Upper lobe of left lung (tissue), 4 donors: ENCODE data around the gene PSEN1.

Source experiments
- EP300 ChIP-seq, 4 donors: sonication (generic); formaldehyde crosslinking; IDR thresholded peaks; one replicate each; pipeline ENCODE4 v1.5.1; 2017; ENCODE audit warnings: antibody characterized with exemption in 4 of 4, control low read depth in 2 of 4
- POLR2A ChIP-seq, 4 donors: fragments of 450-650 bp; IDR thresholded peaks; one replicate each; pipeline ENCODE4 v1.5.1; 2016 to 2017; ENCODE audit warnings: antibody characterized with exemption in 4 of 4, mild to moderate bottlenecking in 2 of 4
- POLR2AphosphoS5 ChIP-seq, 2 donors: sonication (generic); formaldehyde crosslinking; IDR thresholded peaks; one replicate each; pipeline ENCODE4 v1.5.1; 2017; ENCODE audit warnings: antibody characterized with exemption in 2 of 2
- TF ChIP-seq, protein P1 (sequence below), 6 experiments: fragments of 450-650 bp in 4 of 6; fragments of 200-600 bp in 2 of 6; sonication (generic) in 2 of 6; IDR thresholded peaks; one replicate each; pipeline ENCODE4 v1.5.1; 2016 to 2019; ENCODE audit warnings: antibody characterized with exemption in 6 of 6

DNA sequence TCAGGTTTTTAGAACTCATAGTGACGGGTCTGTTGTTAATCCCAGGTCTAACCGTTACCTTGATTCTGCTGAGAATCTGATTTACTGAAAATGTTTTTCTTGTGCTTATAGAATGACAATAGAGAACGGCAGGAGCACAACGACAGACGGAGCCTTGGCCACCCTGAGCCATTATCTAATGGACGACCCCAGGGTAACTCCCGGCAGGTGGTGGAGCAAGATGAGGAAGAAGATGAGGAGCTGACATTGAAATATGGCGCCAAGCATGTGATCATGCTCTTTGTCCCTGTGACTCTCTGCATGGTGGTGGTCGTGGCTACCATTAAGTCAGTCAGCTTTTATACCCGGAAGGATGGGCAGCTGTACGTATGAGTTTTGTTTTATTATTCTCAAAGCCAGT, 34.4 kb downstream of the PSEN1 start:
- TF ChIP-seq, protein P1, sequence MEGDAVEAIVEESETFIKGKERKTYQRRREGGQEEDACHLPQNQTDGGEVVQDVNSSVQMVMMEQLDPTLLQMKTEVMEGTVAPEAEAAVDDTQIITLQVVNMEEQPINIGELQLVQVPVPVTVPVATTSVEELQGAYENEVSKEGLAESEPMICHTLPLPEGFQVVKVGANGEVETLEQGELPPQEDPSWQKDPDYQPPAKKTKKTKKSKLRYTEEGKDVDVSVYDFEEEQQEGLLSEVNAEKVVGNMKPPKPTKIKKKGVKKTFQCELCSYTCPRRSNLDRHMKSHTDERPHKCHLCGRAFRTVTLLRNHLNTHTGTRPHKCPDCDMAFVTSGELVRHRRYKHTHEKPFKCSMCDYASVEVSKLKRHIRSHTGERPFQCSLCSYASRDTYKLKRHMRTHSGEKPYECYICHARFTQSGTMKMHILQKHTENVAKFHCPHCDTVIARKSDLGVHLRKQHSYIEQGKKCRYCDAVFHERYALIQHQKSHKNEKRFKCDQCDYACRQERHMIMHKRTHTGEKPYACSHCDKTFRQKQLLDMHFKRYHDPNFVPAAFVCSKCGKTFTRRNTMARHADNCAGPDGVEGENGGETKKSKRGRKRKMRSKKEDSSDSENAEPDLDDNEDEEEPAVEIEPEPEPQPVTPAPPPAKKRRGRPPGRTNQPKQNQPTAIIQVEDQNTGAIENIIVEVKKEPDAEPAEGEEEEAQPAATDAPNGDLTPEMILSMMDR (IDR thresholded peaks at IDR 0.05), result no peak
- no peak for TF ChIP-seq POLR2A (IDR thresholded peaks at IDR 0.05)
- no peak for TF ChIP-seq EP300 (IDR thresholded peaks at IDR 0.05)
- no peak for TF ChIP-seq POLR2AphosphoS5 (IDR thresholded peaks at IDR 0.05)
